ENCODE results near the gene TRPM3. TPM values are rescaled to one million over a fixed set of nuclear protein-coding genes. Genes with fewer than 3 reads are reported as not detected.

Gene TRPM3
- total and polyA plus RNA-seq, 9 of the 15 experiments (the other 6 are each of a cell fraction or from before 2014, with no cell fraction given): 0.04 TPM; not detected in 8

DNA sequence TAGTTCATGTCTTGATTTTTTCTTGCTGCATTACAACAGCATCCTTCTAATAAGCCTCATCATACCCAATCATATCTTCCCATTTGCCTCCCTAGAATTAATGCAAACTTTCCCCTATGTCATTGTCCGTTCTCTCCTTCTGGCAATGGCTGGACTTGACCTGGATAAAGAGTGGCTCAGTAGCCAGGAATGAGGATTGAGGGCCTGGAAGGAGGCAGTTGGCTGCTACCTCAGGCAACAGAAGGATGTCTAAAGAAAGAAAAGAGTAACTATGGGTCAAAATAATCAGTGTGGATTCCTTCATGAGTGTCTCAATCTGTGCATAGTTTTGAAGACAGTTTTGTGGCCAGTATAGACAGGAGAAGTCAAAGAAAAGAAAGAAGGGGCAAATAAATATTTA is 209.6 kb downstream of the TRPM3 start:
- ATAC-seq (no peak), DNase-seq (ENCODE audit: extremely low read depth in 1 of 4, low spot score in 3 of 4) (no peak), FAIRE-seq (no peak)
- CTCF ChIA-PET (ENCODE audit: low intra/inter-chr PET ratio): no interaction called here
- no peak overlapping the region for H2AFZ ChIP-seq (ENCODE audit: low read depth, low read length)
- H3K27ac ChIP-seq (ENCODE audit: extremely low read depth, low read depth, low read length): no peak overlapping the region
- H4K20me1 ChIP-seq (replicated peaks; ENCODE audit: control insufficient read depth, insufficient read depth, low read length): no peaks in the 10 kb centered on the region
- no peak overlapping the region for H3K4me3 ChIP-seq
- H3K4me2 ChIP-seq (ENCODE audit: insufficient read depth, low read length): no peak overlapping the region
- no TSS peak for BruUV-seq (replicated peaks)
- WGBS (ENCODE audit: insufficient coverage, low coverage, missing lambda C conversion rate): 0% methylated on average over 1 of the region's 1 CpG
- no peaks in the 10 kb centered on the region for H3K4me1 ChIP-seq (replicated peaks in 1 of 2; ENCODE audit: control insufficient read depth in 2 of 2, insufficient read depth in 2 of 2, low read length in 2 of 2)
- H3K9ac ChIP-seq (ENCODE audit: insufficient read depth in 1 of 2, low read depth in 2 of 2, low read length in 2 of 2): no peak overlapping the region
- in situ Hi-C loops (cut with MboI): loop anchor here (25.0 kb wide), 1 partner anchor 1351 kb away; no protein-coding TSS in a partner anchor
- no peaks in the 10 kb centered on the region for H3K36me3 ChIP-seq (ENCODE audit: control insufficient read depth, insufficient read depth, low read length)
- H3K9me3 ChIP-seq (replicated peaks; ENCODE audit: control insufficient read depth, insufficient read depth, low read depth, low read length): no peaks in the 10 kb centered on the region
- POLR2A ChIA-PET: no interaction called here
- no peaks in the 10 kb centered on the region for H3K9me1 ChIP-seq (ENCODE audit: control insufficient read depth, insufficient read depth, low read length)
- H3K27me3 ChIP-seq (ENCODE audit: control insufficient read depth in 2 of 2, insufficient read depth in 2 of 2, low read length in 2 of 2): no peaks in the 10 kb centered on the region
- H3K79me2 ChIP-seq (ENCODE audit: control insufficient read depth, insufficient read depth, low read length): no peaks in the 10 kb centered on the region
- intact Hi-C loops (cut with micrococcal nuclease): no loop called here
- no peak for TF ChIP-seq ZNF143 (CRISPR knock-in tag; IDR thresholded peaks at IDR 0.05)
- TF ChIP-seq KLF16 (IDR thresholded peaks at IDR 0.05): no peak
- no peak for TF ChIP-seq CEBPB (tag; IDR thresholded peaks at IDR 0.05)
- TF ChIP-seq, protein P1, sequence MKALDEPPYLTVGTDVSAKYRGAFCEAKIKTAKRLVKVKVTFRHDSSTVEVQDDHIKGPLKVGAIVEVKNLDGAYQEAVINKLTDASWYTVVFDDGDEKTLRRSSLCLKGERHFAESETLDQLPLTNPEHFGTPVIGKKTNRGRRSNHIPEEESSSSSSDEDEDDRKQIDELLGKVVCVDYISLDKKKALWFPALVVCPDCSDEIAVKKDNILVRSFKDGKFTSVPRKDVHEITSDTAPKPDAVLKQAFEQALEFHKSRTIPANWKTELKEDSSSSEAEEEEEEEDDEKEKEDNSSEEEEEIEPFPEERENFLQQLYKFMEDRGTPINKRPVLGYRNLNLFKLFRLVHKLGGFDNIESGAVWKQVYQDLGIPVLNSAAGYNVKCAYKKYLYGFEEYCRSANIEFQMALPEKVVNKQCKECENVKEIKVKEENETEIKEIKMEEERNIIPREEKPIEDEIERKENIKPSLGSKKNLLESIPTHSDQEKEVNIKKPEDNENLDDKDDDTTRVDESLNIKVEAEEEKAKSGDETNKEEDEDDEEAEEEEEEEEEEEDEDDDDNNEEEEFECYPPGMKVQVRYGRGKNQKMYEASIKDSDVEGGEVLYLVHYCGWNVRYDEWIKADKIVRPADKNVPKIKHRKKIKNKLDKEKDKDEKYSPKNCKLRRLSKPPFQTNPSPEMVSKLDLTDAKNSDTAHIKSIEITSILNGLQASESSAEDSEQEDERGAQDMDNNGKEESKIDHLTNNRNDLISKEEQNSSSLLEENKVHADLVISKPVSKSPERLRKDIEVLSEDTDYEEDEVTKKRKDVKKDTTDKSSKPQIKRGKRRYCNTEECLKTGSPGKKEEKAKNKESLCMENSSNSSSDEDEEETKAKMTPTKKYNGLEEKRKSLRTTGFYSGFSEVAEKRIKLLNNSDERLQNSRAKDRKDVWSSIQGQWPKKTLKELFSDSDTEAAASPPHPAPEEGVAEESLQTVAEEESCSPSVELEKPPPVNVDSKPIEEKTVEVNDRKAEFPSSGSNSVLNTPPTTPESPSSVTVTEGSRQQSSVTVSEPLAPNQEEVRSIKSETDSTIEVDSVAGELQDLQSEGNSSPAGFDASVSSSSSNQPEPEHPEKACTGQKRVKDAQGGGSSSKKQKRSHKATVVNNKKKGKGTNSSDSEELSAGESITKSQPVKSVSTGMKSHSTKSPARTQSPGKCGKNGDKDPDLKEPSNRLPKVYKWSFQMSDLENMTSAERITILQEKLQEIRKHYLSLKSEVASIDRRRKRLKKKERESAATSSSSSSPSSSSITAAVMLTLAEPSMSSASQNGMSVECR (CRISPR knock-in tag; IDR thresholded peaks at IDR 0.05): no peak
- TF ChIP-seq, protein P2, sequence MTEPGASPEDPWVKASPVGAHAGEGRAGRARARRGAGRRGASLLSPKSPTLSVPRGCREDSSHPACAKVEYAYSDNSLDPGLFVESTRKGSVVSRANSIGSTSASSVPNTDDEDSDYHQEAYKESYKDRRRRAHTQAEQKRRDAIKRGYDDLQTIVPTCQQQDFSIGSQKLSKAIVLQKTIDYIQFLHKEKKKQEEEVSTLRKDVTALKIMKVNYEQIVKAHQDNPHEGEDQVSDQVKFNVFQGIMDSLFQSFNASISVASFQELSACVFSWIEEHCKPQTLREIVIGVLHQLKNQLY (CRISPR knock-in tag; conservative IDR thresholded peaks at IDR 0.05): no peak
- TF ChIP-seq CBX2 (IDR thresholded peaks at IDR 0.05; ENCODE audit: insufficient read depth, low read length, poor library complexity, severe bottlenecking): no peak
- no peak for TF ChIP-seq CHD2 (IDR thresholded peaks at IDR 0.05; ENCODE audit: low read depth, low read length)
- no peak for TF ChIP-seq CCAR2 (IDR thresholded peaks at IDR 0.05; ENCODE audit: low read depth, low read length)
- TF ChIP-seq POLR3G (IDR thresholded peaks at IDR 0.05; ENCODE audit: extremely low read depth, insufficient read length, insufficient replicate concordance): no peak
- TF ChIP-seq SREBF2 (CRISPR knock-in tag; IDR thresholded peaks at IDR 0.05): no peak

Measured in K562 (cell line).